ENCODE data around the gene DNAJC5G.
"Not testable (repeated sequence)": the region's sequence is repeated elsewhere in the genome, so short reads cannot be mapped to it uniquely, and the experiment has no call there.

Gene DNAJC5G

DNA sequence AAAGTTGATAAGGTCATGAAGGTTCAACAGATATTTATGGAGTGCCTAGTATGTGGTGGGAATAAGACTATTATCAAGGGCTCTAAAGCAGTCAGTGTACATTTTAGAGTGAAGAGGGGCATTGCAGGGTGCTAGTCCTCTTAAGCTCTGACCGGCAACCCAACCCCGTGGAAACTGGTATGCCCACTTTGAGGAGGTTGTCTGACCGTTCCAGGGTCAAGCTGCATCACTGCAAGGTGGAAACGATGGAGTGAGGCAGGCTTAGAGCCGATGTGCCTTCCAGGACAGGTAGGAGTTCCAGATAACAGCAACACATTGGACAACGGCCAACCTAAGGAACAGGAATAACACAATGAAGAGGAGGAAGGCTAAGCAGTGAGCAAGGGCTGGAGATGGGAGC lies 34.4 kb downstream of the DNAJC5G start:
- no peak for DNase-seq (ENCODE audit: low read depth)

DNA sequence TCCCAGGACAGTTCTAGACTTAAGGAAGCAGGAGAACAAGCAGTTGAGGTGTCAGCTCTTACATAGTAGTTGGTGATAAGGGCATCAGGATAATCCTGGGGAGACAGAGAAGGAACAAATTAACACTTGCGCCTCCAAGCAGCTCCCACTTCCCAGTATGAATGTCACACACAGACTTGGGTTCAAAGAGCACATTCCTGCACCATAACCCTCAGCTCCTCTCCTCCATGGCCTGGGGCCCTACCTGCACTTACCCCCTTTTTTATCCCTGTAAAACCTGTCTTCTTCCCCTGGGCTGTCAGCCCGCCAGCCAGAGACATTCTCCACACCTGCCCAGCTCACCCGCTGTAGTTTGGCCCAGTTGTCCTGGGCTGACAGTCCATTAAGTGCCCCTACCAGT lies 36.9 kb downstream of the DNAJC5G start:
- DNase-seq (ENCODE audit: low read depth) = no peak

DNA sequence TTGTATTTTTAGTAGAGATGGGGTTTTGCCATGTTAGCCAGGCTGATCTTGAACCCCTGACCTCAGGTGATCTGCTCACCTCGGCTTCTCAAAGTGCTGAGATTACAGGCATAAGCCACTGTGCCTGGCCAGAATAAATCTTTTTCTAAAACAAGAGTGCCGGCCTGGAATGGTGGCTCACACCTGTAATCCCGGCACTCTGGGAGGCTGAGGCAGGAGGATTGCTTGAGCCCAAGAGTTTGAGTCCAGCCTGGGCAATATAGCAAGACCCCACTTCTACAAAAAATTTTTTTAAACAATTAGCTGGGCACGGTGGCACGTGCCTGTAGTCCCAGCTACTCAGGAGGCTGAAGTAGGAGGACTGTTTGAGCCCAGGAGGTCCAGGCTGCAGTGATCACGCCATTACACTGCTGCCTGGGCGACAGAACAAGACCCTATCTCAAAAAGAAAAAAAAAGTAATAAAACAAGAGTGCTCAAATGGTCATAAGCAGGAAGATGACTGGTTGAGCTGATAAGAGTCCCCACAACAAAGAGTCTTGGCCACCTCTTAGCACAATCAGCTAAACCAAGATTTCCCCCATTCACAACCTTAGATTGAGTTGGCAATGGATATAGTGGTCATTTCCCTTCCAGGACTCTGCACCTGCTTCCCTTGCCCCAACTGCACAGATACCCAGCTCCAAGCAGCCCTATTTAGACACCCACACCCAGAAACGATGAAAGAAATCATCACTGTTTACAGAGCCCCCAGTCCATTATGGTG lies 38.8 kb downstream of the DNAJC5G start:
- no peak for DNase-seq (ENCODE audit: low read depth)

DNA sequence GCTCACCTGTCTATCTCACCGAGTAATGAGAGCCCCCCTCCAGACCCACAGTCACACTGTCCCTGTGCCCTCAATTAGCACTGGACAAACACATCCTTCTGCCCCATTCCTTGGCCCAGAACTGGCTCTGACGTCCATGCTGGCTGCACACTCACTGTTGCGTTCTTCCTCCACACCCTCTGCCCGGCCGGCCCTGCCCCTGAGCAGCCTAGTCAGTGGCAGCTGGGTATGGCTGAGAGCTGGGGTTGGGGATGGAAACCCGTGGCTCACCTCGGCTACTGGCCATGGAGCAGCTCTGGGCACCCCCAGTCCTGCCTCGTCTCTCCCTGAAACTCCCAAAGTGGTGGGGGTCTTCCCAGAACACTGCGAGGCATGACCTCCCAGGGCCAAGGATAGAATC lies 39.5 kb downstream of the DNAJC5G start:
- DNase-seq (ENCODE audit: low read depth) = no peak

DNA sequence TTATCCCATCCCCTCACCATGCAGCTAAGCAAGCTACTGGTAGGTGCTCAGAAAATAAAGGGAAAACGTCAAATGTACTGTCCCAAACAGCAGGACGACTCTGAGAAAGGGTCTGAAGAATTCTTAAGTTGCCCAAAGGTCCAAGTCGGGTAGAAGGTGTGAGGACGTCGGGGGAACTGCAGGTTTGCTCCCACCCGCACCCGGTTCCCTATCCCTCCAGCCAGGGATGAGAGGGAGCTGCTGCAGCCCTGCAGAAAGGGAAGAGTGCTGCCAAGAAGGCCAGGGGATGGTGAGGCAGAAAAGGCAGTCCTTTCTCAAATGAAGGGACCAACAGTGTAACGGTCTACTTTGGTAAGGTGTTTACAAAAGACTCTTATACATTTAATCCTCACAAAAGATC lies 39.9 kb downstream of the DNAJC5G start:
- no peak for DNase-seq (ENCODE audit: low read depth)

DNA sequence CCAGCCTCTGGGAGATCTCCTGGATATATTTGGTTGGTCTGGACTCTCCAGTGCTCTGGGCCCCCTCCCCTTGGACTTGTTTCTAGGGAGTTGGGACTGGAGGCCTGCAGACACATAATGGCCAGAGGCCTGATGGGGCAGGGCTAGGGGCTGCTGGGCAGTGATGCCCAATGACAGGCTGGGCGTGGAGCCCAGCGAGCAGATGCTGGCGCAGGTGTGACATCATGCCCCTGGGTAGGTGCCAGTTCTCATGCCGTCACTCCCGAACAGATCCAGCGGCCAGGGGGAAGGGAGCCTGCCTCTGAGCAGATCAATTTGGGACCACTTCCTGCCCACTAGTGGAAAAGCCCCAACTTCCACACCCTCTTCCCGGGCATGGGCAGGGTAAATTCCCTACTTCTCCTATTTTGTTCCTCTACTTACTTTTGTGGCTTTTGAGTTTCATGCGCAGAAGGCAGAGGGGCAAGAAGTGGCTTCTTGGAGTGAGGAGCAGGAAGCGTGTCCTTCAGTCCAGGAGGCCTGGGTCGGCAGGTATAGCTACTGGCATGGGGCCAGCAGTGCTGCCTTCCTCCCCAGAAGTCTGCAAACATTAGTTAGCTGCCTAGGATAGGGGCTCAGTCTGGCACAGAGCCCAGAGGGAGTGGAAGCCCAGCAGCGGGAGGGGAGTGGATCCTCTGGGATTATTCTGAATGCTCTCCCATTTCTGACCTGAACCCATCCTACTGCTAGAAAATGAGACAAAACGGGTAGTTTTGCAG lies 41.6 kb downstream of the DNAJC5G start:
- DNase-seq (ENCODE audit: low read depth) = no peak

DNA sequence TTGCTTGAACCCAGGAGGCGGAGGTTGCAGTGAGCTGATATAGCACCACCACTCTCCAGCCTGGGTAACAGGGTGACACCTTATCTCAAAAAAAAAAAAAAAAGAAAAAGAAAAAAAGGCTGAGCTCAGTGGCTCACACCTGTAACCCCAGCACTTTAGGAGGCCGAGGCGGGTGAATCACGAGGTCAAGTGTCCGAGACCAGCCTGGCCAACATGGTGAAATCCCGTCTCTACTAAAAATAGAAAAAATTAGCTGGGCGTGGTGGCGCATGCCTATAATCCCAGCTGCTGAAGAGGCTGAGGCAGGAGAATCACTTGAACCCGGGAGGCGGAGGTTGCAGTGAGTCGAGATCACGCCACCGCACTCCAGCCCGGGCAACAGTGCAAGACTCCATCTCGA lies 44.6 kb downstream of the DNAJC5G start:
- DNase-seq (ENCODE audit: low read depth) = not testable (repeated sequence)

DNA sequence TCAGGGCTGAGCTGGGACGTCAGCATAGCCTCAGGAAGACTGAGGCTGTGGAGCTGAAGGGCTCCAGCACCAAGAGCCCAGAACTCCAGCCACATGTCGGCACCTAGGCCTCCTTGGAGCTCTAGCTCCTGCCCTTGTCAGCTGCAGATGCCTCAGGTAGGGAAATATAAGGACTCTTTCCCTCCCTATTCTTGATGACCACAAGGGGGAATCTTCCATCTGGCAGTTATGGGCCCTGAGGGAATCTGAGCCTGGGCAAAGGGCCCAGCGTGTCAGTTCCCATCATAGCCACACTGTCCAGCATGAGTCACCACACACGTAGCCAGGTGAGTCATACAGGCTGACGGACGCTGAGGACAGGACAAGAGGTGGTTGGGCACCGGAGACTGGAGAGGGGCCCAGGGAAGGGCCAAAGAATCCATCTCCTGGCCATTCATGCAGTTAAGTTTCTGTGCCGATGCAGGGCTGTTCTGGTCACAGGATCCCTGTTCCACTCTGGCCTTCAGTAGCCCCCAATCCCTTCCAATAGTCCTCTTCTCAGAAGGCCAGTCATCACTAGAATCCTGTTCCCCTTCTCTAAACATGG lies 45.8 kb downstream of the DNAJC5G start:
- no peak for DNase-seq (ENCODE audit: low read depth)

DNA sequence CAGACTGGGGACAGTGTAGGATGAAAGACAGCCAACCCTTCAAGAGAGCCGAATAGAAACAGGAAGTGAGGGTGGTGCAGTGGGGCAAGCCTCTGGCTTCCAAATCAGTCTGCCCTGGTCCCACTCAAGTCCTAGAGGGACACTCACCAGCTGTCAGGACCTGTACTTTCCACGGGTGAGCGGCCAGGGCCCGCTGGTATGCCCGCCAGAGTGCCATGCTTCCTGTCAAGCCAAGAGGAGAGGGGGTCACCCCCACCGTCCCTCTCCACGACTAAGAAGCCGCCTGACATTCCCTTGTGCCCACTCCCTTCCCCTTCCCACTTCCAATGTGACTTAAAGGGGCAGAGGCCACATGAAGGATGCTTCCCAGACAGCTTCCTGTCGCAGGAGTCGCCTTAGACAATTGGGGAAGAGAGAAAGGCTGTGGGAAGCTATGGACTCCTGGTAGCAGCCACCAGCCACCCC lies 47.1 kb downstream of the DNAJC5G start:
- DNase-seq (ENCODE audit: low read depth) = no peak

DNA sequence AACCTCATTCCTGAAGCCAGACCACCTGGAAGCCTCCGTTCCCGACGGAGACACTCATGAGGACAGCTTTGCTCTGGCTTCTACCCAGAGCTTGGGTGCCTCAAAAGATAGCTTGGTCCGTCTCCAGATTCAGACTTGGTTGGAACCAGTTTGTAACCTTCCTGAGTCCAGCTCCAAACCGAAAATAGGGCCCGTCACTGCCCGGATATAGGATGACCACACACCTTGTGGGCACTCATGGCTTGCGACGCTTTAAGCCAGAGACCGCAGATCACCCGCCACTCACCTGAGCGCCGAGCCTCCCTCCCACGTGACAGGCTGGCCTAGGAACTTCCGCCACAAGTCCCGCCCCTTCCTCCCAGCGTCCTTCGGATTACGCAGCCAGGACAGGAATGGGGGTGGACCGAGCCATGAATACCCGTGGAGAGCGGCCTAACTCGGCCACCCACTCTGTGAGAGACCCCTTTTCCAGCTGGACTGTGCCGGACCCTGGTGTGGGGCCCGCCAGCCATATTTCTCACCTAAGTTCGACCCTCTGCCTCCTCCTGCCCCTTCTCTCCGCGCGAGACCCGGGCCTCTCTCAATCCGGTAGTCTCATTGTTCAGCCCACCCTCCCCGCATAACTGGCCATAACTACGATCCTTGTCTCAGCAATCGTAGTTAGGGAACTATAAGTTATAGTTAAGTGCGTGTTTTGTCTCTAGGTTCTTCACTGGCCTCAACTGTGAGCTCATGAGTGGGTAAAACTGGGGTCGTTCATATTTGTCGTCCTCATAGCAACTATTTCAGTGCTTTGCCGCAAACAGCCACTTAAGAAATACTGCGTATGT lies 47.7 kb downstream of the DNAJC5G start, which contains the start of gene MPV17:
Gene MPV17 (minus strand): TSS at position 332 of the 830 bp plus-strand sequence. CDS start 580 bp downstream, outside the sequence.
- DNase-seq (ENCODE audit: low read depth) = peak; percentile 64

DNA sequence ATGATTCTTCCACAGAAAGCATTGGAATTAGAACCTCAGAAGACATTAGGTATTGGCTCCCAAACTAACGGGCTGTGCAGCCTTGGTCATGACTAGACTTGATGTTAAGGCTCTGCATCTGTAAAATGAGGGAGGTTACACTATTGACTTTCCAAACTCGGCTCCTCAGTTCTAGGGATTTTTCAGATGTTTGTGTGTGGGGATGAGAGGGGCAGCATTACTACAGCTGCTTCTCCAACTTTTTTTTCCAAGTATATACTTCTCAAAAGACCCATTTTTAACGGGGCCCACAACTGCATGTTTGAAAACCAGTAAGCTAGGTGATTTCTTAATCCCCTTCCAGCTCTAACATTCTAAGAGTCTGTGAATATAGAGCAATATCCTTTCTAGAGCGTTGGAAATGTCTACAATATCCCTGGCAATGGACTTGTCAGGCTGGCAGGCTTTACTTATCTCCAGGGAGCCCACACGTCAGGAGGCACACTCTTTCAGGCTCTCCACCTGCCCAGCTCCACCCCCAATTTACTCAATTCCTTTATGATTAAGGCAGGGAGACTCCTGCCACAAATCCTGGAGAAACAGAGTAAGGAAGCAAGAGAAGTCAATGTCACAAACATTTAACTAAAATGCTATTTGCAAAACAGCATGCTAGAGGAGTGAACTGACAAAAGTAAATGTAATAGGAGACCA lies 48.5 kb downstream of the DNAJC5G start:
- DNase-seq (ENCODE audit: low read depth) = no peak

DNA sequence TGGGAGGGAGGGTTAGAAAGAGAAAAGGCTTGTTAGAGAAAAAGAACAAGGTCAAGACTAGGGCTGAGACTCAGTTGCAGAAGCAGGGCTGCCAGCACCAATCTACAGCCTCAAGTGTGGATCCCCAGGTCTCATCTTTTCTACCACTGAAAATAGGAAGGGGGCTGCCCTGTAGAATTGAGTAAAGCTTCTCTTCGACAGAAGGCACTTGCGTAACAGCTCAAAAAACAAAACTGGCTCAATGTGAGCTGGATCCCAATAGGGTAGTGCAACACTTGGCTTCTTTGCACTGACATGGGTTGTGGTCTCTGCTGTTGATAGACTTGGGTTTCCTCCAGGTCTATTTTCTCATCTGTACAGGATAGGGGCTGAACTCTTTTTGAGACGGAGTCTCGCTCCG lies 49.5 kb downstream of the DNAJC5G start:
- DNase-seq (ENCODE audit: low read depth) = no peak
